SK-N-SH treated with all-trans-retinoic acid at 6 μM for 48 hours (cell line): ENCODE data around the gene PVRIG.
"Not testable (repeated sequence)": the region's sequence is repeated elsewhere in the genome, so short reads cannot be mapped to it uniquely, and the experiment has no call there.

ENCODE experiments used
- ARNTL ChIP-seq: fragments of 450-650 bp; formaldehyde crosslinking; IDR thresholded peaks from 2 replicates; pipeline ENCODE4 v1.5.0; 2020; ENCODE audit warnings: low read depth, mild to moderate bottlenecking, moderate library complexity, borderline replicate concordance
- CREB5 ChIP-seq: fragments of 250-450 bp; sonication (Bioruptor Pico); IDR thresholded peaks from 2 replicates; pipeline ENCODE4 v1.5.1; 2020; ENCODE audit warnings: low read depth, mild to moderate bottlenecking, moderate library complexity
- CSRNP3 ChIP-seq: fragments of 250-450 bp; sonication (Bioruptor Pico); IDR thresholded peaks from 2 replicates; pipeline ENCODE4 v1.5.1; 2021; ENCODE audit warnings: mild to moderate bottlenecking, moderate library complexity
- ISL1 ChIP-seq: fragments of 250-450 bp; sonication (Bioruptor Pico); IDR thresholded peaks from 2 replicates; pipeline ENCODE4 v2.1.2; 2022; ENCODE audit warnings: mild to moderate bottlenecking, moderate library complexity
- PATZ1 ChIP-seq: fragments of 250-450 bp; sonication (Bioruptor Pico); IDR thresholded peaks from 2 replicates; pipeline ENCODE4 v1.8.0; 2020; ENCODE audit warnings: mild to moderate bottlenecking, moderate library complexity, borderline replicate concordance
- POU6F1 ChIP-seq: fragments of 250-450 bp; sonication (Bioruptor Pico); IDR thresholded peaks from 2 replicates; pipeline ENCODE4 v1.8.0; 2021; ENCODE audit warnings: low read depth, mild to moderate bottlenecking, moderate library complexity, borderline replicate concordance
- PPARA ChIP-seq: fragments of 250-450 bp; sonication (Bioruptor Pico); IDR thresholded peaks from 2 replicates; pipeline ENCODE4 v1.5.0; 2020; ENCODE audit warnings: mild to moderate bottlenecking, borderline replicate concordance
- TCF4 ChIP-seq: fragments of 250-450 bp; sonication (Bioruptor Pico); IDR thresholded peaks from 2 replicates; pipeline ENCODE4 v1.8.0; 2021; ENCODE audit warnings: mild to moderate bottlenecking, moderate library complexity, borderline replicate concordance
- ZFP3 ChIP-seq: fragments of 250-450 bp; sonication (Bioruptor Pico); IDR thresholded peaks from 2 replicates; pipeline ENCODE4 v1.5.0; 2020; ENCODE audit warnings: mild to moderate bottlenecking, moderate library complexity
- ZFP30 ChIP-seq: fragments of 450-650 bp; formaldehyde crosslinking; IDR thresholded peaks from 2 replicates; pipeline ENCODE4 v1.5.0; 2022; ENCODE audit warnings: mild to moderate bottlenecking, moderate library complexity
- ZNF565 ChIP-seq: fragments of 450-650 bp; formaldehyde crosslinking; conservative IDR thresholded peaks from 2 replicates; pipeline ENCODE4 v1.5.0; 2020; ENCODE audit warnings: low read depth, mild to moderate bottlenecking, moderate library complexity

GRCh38 chr7:100180084-100180483 is 39.7 kb upstream of the PVRIG start:
- not testable (repeated sequence) for TF ChIP-seq POU6F1 (CRISPR knock-in tag); ZFP3 (CRISPR knock-in tag); ARNTL (CRISPR knock-in tag); CSRNP3; PATZ1 (CRISPR knock-in tag); ISL1; ZFP30; PPARA (CRISPR knock-in tag); CREB5; TCF4 (CRISPR knock-in tag); ZNF565 (CRISPR knock-in tag)
